Breast epithelium (tissue), 3 donors: ENCODE data around the gene MXRA7.

ENCODE experiments used
- CTCF ChIP-seq, 3 donors: fragments of 450-650 bp; IDR thresholded peaks; one replicate each; pipeline ENCODE4 v1.5.1; 2016 to 2017; ENCODE audit warnings: antibody characterized with exemption in 3 of 3, mild to moderate bottlenecking in 3 of 3, moderate library complexity in 3 of 3
- POLR2A ChIP-seq: fragments of 450-650 bp; IDR thresholded peaks from one replicate; pipeline ENCODE4 v1.6.1; 2016; ENCODE audit warnings: antibody characterized with exemption, mild to moderate bottlenecking, moderate library complexity

DNA sequence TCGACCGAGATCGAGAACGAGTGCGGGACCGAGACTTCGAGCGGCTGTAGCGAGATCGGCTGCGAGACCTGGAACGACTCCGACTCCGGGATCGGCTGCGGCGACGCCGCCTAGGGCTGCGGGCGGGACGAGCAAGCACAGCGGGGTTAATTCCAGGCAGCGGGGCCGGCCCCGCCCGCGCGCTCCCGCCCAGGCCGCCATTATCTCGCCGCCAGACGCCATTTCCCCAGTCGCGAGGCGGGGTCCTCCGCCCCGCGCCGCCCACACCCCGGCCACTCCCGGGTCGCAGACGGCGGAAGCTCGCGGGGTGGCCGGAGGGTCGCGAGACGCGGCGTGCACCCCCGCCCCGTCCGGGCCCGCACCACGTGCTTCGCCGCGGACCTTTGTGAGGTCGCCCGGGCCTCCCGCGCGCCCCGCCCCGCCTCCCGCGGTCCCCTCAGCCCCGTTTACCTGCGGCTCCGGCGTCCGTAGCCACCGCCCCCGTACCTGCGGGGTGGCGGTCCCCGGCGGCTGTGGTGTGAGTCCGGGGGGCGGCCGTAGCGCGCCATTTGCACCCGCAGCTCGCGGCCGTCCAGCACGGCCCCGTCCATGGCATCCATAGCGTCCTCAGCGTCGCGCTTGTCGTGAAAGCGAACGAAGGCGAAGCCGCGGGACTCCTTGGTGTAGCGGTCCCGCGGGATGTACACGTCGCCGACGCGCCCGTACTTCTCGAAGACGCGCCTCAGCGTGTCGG is 25.8 kb upstream of the MXRA7 start:
- TF ChIP-seq CTCF (IDR thresholded peaks at IDR 0.05) (peak in 1 of 3 donors; percentile 27), POLR2A (no peak)
